ENCODE data around the gene DYNLT2.
"Not testable (repeated sequence)": the region's sequence is repeated elsewhere in the genome, so short reads cannot be mapped to it uniquely, and the experiment has no call there.

The DYNLT2 gene

DNA sequence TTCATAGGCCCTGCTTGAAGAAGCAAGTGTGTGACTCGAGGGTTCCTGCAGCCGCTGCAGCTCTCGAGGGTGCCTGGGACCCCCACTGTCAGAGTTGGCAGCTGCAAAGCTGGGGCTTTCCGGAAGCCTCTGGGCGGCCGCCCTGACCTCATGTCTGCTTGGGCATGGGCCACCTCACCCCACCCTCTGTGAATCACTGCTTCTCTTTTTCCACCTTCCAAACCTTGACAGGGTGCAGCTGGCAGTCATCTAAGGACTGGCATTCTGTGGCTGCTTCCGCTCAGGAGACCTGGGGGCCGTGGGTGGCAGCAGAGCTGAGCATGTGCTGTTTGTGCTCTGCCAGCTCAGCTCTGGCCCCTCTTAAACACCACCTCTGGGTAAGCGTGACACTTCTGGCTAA lies 32.0 kb upstream of the DYNLT2 start:
- DNase-seq, result no peak

DNA sequence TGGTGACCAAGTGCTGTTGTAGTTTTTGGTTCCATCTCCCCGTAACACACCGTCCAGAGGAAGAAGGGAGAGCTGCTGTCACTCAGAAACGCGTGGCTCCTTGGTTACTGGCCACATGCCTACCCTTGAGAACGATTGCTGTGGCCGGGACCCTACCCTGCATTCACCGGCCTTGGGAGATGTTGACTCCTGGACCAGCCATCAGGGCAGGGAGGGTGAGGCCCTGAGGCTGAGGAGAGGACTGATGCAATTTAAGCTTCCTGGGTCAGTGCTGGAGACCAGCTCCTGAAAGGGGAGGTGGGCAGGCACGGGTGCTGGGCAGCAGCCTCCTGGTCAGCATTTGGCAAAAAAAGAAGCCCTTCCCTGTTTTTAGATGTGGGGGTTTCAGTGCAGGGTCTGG lies 31.6 kb upstream of the DYNLT2 start:
- no peak for DNase-seq

DNA sequence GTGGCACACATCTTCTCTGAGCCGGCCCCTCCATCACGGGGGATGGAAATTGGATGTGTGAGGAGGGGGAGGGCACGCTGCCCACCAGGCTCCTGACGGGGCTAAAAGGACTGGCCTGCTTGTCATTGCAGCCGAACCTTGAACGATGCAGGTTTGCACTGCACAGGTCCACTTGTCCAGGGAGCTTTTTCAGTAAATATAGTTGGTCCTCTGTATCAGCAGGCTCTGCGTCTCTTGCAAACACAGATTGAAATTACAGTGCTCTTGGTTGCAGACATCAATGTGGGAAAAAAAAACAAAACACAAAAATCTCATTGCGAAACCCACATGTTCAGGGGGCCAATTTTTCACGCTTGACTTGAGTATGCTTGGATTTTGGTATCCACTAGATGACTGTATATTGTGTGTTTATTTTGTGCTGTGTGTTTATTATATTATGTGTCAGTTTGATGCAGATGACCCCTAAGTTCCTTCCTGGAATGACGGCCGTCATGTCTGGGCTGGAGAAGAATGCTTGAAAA lies 29.3 kb upstream of the DYNLT2 start:
- DNase-seq, result no peak

DNA sequence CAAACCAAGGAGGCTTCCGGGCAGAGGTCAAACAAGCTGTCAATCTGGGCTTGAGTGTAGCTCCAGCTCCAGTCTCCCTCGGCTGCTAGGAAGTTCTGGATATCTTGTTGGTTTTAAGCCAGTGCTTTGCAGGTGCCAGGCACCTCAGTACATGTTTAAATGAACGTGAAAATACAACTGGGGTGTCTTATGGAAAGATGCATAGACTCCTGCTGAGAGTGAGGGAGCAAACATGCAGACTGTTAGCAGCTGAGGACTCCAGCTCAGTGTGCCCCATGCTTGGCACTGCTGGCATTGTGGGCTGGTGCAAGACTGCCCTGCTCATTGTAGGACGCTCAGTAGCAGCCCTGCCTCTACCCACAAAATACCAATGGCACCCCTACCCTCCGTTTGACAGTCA lies 28.5 kb upstream of the DYNLT2 start:
- DNase-seq, result no peak

DNA sequence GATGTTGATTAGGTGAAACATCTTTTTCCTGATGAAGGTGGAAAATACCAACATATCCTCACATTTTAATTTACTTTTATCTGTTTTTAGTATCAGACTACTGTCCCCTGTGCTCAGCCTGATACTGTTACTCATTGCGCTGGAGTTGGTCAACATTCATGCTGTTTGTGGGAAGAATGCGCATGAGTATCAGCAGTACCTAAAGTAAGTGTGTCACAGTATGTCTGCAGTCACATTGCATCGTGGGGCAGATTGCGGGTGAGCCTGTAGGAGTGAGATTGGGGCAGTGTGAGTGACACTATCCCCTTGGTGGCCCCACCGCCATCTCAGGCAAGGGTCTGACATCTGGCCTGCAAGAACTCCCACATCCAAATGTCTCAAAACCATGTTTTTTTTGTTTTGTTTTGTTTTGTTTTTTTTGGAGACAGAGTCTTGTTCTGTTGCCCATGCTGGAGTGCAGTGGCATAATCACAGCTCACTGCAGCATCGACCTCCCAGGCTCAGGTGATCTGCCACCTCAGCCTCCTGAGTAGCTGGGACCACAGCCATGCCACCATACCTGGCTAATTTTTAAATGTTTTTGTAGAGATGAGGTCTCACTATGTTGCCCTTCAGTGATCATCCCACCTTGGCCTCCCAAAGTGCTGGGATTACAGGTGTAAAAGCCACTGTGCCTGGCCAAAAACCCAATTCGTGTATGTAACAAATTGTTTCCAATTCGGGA lies 27.9 kb upstream of the DYNLT2 start:
- no peak for DNase-seq

DNA sequence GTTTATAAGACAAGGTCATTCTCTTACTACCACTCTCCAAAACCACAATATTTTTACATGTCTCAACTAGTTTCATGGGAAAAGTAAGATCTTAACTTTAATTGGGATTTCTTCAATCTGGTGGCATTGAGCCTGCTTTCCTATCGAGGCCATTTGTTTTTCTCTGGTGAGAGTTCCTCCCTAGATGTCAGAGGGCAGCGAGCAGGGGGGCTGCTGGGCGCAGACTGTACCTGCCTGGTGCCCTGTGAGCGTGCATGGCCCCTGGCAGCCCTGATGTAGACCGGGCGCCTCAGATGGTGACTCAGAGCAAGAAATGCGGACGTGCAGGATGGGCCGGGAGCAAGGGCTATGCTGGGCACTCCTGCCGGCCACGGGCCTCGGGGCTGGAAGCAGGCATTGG lies 27.3 kb upstream of the DYNLT2 start:
- DNase-seq, result no peak

DNA sequence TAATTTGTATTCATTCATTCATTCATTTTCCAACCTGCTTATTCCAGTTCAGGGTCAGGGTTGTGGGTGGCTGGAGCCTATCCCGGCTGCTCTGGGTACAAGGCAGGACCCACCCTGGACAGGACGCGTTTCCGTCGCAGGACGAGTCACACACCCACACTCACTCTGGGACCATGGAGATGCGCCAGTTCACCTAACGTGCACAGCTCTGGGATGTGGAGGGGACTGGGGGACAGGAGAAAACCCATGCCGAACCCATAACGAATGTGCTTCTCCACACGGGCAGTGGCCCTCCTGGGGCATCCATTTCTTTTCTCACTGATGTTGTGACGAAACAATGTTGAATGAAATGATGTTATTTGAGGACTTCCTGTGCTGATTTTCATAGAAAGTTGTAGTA lies 26.5 kb upstream of the DYNLT2 start:
- DNase-seq, result no peak

DNA sequence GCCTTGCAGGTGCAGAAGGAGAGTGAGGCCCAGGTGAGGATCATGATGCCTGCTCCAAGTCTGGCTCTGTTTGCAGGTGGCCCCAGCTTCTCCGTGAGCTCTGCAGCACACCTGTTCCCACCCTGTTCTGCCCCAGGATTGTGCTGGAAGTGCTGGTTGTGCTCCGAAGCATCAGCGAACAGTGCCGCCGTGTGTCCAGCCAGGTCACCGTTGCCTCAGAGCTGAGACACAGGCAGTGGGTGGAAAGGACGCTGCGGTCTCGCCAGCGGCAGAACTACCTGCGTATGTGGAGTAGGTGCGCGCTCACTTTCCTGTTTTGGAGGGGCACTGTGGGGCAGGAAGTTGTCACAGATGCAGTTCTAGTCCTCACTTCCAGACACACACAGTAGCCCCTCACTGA lies 25.0 kb upstream of the DYNLT2 start:
- DNase-seq, result no peak

DNA sequence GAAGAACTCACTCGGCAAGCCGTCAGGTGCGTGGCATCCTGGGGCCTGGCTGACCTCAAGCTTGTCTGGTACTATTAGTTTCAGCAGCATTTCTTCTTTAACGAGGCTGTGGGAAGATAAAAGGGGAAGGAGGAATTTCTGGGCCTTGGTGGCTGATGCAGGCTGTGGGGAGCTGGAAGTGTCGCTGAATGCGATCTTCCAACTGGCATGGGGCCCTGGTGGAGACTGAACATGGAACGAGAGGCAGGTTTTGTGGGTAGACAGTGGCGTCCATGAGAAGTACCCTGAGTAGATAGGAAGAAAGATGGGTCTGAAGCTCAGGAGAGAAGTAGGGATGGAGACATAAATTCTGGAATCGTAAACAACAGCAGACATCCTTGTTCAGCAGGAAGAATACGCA lies 23.9 kb upstream of the DYNLT2 start:
- no peak for DNase-seq

DNA sequence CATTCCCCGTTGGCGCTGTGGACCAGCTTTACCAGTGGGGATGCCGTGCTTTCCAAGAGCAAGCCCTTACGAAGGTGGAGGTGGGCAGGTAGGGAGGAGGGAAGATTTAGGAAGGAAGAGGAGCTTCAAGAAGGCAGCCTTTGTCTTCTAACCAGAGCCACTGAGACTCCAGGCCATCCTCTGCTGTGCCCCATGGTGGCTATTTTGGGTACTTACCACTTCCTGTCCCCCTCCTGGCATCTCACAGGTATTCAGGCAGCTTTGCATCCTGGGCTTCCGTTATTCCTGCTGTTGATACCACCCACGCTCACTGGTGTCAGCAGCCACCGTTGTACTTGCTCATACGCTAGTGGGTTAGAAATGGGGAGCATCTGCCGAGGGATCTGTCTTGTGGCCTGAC lies 23.0 kb upstream of the DYNLT2 start:
- DNase-seq, result no peak

DNA sequence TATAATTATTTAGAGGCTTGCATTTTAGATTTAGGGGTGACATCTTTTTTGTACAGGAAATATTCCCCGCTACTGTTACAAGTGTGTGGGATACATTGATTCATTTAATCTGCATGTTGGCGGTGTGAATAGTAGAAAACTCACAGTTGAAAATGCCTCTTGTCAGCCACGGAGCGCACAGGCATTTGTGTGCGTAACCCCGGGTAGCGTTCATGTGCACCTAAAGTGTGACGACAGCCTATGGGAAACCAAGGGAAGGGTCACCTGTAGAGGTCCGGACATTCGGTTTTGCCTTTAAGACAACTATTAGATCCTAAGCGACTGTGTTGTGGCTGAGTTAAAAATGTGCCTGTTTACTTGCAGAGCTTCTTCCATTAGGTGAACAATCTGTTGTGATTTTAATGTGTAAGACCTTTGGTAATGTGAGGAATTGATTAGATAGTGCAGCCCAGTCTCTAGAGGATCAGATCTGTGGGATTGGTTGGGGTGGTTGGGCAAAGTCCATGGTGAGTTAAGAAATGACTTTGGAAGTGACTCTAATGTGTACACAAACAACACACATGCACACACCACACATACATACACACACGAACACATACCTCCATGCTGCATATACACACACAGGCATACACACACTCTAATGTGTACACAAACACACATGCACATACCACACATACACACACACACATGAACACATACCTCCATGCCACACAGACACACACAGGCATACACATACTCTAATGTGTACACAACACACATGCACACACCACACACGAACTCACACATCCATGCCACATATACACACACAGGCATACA lies 15.8 kb upstream of the DYNLT2 start:
- no peak for DNase-seq

DNA sequence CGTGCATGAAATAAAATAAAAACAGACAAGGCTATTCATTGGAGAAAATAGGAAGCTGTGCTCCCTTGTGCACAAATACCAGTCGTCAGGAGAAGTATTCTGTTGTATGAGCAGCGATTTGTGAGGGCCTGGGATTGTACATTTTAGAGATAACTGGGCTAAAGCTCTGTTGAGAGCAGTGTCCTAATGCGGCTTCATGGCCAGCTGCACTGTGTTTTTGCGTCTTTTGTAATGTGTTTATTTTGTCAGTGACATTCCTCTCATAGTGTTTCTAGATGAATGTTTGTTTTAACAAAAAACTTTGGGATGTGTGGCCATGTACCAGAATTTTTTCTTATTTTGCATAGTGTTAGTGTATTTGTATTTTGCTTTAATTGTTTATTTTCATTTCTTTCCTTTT lies 14.9 kb upstream of the DYNLT2 start:
- DNase-seq, result no peak

DNA sequence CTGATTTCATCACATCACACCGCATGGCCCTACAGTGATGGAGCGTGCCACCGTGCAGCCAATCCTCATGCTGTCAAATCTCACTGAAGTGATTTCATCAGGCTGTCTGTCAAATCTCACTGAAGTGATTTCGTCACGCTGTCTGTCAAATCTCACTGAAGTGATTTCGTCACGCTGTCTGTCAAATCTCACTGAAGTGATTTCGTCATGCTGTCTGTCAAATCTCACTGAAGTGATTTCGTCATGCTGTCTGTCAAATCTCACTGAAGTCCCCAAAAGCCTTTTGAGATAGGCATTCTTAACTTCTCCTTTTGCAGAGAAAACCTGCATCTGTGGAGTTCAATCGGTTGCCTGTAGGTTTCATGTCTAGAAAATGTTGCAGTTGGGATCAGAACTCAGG lies 14.4 kb upstream of the DYNLT2 start:
- DNase-seq, result not testable (repeated sequence)

DNA sequence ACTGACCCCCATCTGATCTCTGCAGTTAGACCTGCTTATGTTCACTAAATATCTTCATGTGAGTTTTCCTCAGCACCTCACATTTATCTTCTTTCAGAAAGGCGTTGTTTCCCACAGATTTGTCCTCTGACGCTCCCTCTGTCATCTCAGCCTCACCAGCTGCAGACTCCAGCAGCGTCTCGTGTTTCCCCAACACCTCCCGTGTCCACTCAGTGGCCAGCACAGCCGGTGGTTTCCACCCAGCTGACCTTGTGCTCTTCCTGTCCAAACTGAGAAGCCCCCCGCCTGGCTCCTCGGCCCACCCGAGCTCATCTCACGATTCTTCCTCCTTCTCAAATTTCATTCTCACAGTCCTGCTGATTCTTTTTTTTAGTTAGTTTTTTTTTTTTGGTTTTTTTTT lies 12.5 kb upstream of the DYNLT2 start:
- no peak for DNase-seq

DNA sequence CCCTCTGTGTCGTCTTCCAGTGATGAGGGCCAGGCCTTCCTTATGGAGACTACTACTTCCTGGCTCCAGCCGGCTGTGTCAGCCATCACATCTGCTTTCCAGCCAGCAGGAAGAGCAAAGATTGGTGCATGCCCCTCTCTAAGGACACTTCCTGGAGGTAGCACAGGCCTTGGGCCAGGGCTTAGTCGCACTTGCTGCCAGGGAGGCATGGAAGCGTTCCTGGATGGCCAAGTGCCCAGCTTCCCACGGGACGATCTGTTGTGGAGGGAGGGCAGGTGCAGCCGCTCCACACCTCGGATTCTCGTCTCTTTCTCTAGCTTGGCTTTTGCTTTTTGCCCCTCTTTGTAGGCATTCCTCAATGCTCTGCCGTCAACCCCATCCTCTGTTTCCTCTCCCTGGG lies 11.9 kb upstream of the DYNLT2 start:
- DNase-seq, result no peak

DNA sequence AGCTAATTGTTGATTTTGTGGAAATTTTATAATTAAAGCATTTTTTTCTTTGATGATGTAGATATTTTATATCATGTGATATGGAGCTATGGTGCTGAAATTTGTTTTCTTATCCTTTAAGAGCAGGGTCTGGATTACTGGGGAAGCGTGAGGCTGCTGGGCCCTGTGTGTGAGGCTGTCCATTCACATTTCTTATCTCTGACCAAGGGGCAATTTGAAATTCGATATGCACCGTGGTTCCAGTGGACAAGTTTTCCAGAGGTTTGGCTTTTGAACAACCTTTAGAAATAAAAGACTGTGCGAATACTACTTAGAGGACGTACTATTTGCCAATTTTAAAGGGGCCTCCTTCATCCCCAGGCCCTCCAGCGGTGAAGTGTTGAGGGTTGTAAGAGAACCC lies 3.8 kb upstream of the DYNLT2 start:
- no peak for DNase-seq

DNA sequence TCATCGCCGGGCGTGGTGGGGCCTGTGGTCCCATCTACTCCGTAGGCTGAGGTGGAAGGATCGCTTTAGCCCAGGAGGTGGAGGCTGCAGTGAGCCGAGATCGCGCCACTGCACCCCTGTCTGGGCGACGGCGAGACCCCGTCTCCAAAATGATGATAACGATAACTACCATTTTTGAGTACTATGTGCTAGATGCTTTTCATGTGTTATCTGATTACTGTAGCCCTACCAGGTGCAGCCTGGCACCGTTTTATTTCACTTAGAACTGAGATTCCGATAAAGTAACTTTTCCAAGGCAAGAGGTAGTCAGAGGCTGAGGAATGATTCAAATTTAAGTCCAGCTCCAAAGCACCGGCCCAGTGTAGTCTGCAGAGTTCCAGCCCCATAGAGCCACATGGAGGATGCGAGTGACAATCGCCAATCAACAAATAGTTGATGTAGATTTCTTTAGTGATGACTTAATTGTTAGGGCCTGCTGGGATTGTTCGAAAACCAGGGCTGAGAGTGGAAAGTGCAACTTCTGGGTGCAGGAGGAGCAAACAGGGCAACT lies 777 bp upstream of the DYNLT2 start:
- DNase-seq, result peak; percentile 5

DNA sequence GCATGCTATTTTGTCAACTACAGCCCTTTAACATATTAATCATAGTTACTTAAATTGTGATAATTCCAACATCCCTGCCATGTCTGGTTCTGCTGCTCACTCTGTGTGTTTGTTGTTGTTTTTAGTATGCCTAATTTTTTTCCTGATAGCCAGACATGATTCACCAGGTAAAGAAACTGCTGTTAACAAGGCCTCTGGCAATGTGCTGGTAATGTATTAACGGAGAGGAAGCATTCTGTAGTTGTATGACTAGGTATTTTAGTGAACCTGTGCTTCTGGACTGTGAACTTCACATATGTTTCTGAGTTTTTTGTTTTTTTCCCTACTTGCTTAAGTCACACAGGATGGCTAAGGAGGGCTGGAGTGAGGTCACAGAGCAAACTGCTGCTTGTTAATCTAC lies 4.8 kb downstream of the DYNLT2 start:
- DNase-seq, result no peak

DNA sequence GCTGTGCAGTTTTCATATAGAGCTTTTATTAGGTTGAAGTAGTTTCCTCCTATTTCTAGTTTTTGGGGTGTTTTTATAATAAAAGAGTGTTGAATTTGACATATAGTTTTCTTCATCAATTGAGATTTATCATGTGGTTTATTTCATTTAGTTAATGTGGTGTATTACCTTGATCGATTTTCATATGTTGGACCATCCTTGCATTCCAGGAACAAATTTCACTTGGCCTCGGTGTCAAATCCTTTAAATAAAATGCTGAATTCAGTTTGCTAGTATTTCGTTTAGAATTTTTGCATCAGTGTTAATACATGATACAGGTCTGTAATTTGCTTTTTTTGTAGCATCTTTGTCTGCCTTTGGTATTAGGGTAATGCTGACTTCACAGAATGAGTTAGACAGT lies 6.0 kb downstream of the DYNLT2 start:
- DNase-seq, result no peak

DNA sequence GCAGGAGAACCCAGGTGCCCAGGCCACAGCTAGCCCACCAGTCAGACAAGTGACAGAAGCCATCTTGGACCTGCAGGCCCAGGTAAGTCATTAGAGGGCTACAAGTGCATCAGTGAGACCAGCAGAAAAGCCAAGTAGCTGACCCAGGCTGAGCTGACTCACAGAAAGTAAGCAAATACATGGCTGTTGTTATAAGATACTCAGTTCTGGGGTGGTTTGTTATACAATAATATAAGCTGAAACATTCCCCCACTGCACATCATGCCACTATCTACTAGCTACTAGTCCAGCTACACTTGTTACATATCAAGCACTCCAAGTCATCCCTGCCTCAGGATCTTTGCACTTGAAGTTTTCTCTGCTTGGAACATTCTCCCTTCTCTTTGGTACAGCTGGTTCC lies 10.0 kb downstream of the DYNLT2 start:
- DNase-seq, result no peak

DNA sequence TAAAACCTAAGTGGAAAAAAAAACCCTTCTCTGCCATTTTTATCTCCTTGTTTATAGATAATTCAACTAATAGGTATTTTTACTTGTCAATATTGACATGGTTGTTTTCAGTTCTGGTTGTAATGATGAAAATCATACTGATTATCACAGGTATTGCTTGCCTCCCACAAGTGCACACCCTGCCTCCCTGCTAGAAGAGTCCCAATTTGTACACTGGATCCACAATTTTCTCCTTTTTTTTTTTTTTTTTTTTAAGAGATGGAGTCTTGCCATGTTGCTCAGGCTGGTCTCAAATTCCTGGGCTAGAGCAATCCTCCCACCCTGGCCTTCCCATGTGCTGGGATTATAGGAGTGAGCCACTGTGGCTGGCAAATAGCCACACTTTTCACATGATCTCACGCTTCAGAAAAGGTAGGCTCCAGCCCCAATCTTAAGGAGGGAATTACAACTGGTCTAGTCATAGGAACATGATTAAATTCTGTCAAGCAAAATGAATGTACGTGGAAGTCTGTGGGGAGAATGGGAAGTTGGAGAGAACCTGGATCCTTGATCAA lies 12.3 kb downstream of the DYNLT2 start:
- no peak for DNase-seq

DNA sequence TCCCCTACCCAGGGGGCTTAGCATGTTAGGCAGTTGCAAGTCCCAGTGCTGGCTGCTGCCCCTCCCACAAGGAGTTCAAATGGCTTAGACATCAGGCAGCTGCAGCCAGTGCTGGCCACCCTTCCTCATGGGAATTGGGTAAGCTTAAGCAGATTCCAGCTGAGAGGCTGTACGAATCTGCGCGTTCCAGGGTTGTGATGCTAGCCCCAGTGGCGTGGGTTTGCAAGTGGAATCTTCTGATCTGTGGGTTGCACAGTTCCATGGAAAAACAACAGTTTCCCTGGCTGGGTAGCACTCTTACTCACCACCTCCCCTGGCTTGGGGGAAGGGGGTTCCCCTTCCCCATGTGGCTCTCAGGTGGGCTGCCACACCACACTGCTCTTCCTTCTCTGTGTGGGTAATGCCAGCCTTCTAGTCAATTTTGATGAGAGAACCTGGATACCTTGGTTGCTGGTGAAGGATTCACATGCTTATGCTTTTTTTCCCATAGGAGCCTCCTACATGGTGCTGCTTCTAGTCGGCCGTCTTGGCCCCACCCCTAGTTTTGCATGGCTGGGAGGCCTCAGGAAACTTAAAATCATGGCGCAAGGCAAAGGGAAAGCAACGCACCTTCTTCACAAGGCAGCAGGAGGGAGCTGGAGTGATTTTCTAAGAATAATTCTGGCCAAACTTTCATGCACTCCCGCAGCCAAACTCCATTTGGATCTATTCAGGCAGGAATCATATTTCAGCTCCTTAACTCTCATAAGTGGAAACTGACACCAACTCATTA lies 13.0 kb downstream of the DYNLT2 start:
- DNase-seq, result no peak

DNA sequence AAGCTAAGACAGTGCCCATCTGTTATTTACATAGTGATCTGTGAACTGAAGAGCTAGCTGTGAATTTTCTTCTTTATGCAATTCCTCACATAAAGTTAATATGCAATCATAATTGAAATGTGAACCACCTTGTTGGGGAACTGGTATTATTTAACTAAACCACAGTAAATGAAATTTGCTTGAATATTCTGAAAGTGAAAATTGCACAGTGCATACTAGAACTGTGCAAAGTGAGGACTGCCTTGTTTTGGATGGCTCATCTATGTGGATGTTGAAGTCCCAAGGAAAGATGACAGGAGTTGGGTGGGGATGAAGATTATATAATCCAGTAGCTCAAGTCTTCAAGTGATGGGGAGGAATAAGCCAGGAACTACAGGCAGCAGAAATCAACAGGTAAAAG lies 21.4 kb downstream of the DYNLT2 start:
- DNase-seq, result no peak

Data from suppressor macrophage treated with lipopolysaccharide for 4 hours (primary cell).